ENCODE data around the gene LHFPL6.

DNA sequence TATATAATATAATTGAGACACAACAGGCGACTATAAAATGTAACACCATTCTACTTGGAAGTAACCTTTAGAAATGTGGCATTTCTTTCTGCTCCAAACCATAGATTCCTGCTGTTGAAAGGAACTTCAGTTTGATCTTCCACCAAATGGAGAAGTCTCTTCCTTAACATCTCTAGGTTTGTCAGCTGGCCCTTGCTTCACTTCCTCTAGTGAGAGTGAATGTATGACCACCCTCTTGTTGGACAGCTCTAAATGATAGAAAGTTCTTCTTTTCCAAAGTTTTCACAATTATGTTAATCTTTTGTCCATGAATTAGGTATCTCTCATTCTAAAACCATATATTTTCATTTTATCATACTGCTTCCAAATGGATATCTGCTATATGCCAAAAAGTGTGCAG is 38.7 kb upstream of the LHFPL6 start:
- TF ChIP-seq CTCF (IDR thresholded peaks at IDR 0.05 in 2 of 3, conservative IDR thresholded peaks at IDR 0.05 in 1 of 3; ENCODE audit: control insufficient read depth in 2 of 3, extremely low read depth in 1 of 3, insufficient read depth in 1 of 3, low read depth in 3 of 3, low read length in 3 of 3): no peak
- no peak for TF ChIP-seq POLR2A (IDR thresholded peaks at IDR 0.05; ENCODE audit: low read depth, low read length)
- TF ChIP-seq IRF3 (IDR thresholded peaks at IDR 0.05): no peak
- TF ChIP-seq ZNF274 (IDR thresholded peaks at IDR 0.05; ENCODE audit: insufficient read depth, insufficient read length): no peak
- no peak for TF ChIP-seq REST (IDR thresholded peaks at IDR 0.05; ENCODE audit: low read depth, low read length)
- TF ChIP-seq, protein P1, sequence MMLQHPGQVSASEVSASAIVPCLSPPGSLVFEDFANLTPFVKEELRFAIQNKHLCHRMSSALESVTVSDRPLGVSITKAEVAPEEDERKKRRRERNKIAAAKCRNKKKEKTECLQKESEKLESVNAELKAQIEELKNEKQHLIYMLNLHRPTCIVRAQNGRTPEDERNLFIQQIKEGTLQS (IDR thresholded peaks at IDR 0.05; ENCODE audit: borderline replicate concordance, extremely low read depth, low read depth, low read length): no peak
- TF ChIP-seq, protein P2, sequence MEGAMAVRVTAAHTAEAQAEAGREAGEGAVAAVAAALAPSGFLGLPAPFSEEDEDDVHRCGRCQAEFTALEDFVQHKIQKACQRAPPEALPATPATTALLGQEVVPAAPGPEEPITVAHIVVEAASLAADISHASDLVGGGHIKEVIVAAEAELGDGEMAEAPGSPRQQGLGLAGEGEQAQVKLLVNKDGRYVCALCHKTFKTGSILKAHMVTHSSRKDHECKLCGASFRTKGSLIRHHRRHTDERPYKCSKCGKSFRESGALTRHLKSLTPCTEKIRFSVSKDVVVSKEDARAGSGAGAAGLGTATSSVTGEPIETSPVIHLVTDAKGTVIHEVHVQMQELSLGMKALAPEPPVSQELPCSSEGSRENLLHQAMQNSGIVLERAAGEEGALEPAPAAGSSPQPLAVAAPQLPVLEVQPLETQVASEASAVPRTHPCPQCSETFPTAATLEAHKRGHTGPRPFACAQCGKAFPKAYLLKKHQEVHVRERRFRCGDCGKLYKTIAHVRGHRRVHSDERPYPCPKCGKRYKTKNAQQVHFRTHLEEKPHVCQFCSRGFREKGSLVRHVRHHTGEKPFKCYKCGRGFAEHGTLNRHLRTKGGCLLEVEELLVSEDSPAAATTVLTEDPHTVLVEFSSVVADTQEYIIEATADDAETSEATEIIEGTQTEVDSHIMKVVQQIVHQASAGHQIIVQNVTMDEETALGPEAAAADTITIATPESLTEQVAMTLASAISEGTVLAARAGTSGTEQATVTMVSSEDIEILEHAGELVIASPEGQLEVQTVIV (IDR thresholded peaks at IDR 0.05; ENCODE audit: borderline replicate concordance, partially characterized antibody): no peak
- TF ChIP-seq BMI1 (IDR thresholded peaks at IDR 0.05; ENCODE audit: borderline replicate concordance): no peak
- TF ChIP-seq TCF7 (IDR thresholded peaks at IDR 0.05; ENCODE audit: borderline replicate concordance): no peak
- TF ChIP-seq, protein P3, sequence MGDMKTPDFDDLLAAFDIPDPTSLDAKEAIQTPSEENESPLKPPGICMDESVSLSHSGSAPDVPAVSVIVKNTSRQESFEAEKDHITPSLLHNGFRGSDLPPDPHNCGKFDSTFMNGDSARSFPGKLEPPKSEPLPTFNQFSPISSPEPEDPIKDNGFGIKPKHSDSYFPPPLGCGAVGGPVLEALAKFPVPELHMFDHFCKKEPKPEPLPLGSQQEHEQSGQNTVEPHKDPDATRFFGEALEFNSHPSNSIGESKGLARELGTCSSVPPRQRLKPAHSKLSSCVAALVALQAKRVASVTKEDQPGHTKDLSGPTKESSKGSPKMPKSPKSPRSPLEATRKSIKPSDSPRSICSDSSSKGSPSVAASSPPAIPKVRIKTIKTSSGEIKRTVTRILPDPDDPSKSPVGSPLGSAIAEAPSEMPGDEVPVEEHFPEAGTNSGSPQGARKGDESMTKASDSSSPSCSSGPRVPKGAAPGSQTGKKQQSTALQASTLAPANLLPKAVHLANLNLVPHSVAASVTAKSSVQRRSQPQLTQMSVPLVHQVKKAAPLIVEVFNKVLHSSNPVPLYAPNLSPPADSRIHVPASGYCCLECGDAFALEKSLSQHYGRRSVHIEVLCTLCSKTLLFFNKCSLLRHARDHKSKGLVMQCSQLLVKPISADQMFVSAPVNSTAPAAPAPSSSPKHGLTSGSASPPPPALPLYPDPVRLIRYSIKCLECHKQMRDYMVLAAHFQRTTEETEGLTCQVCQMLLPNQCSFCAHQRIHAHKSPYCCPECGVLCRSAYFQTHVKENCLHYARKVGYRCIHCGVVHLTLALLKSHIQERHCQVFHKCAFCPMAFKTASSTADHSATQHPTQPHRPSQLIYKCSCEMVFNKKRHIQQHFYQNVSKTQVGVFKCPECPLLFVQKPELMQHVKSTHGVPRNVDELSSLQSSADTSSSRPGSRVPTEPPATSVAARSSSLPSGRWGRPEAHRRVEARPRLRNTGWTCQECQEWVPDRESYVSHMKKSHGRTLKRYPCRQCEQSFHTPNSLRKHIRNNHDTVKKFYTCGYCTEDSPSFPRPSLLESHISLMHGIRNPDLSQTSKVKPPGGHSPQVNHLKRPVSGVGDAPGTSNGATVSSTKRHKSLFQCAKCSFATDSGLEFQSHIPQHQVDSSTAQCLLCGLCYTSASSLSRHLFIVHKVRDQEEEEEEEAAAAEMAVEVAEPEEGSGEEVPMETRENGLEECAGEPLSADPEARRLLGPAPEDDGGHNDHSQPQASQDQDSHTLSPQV (IDR thresholded peaks at IDR 0.05): no peak
- no peak for TF ChIP-seq POLR2AphosphoS5 (IDR thresholded peaks at IDR 0.05; ENCODE audit: low read length)
- no peak for TF ChIP-seq STAT3 (IDR thresholded peaks at IDR 0.05; ENCODE audit: low read depth, low read length)
- TF ChIP-seq LARP7 (IDR thresholded peaks at IDR 0.05): no peak
